Sigmoid colon (tissue), 7 donors: ENCODE data around the gene MIOX. TPM values are rescaled to one million over a fixed set of nuclear protein-coding genes. Genes with fewer than 3 reads are reported as not detected.

Experiments used
- DNase-seq: peaks from one replicate; pipeline ENCODE4 v3.0.0-alpha.2; 2019
- H3K27ac ChIP-seq, 4 donors: fragments of 200-600 bp; sonication (generic); one replicate each; pipeline ENCODE4 v1.5.1; 2016 to 2019; ENCODE audit warnings: mild to moderate bottlenecking in 1 of 4
- H3K27me3 ChIP-seq, 3 donors: fragments of 200-600 bp; sonication (generic); one replicate each; pipeline ENCODE4 v1.5.1; 2019; ENCODE audit warnings: mild to moderate bottlenecking in 1 of 3
- H3K36me3 ChIP-seq, 4 donors: fragments of 200-600 bp; sonication (generic); one replicate each; pipeline ENCODE4 v1.5.1; 2016 to 2019
- H3K4me1 ChIP-seq, 4 donors: fragments of 200-600 bp; sonication (generic); one replicate each; pipeline ENCODE4 v1.5.1; 2017 to 2019
- H3K4me3 ChIP-seq, 4 donors: fragments of 200-600 bp; sonication (generic); one replicate each; pipeline ENCODE4 v1.5.1; 2017 to 2019; ENCODE audit warnings: mild to moderate bottlenecking in 2 of 4, moderate library complexity in 1 of 4
- H3K9me3 ChIP-seq, 4 donors: fragments of 200-600 bp in 3 of 4; sonication (generic) in 3 of 4; one replicate each; pipeline versions ENCODE4 v1.5.1 to v1.6.1; 2013 to 2019
- CTCF ChIP-seq, 4 experiments: fragments of 450-650 bp in 3 of 4; fragments of 200-600 bp in 1 of 4; IDR thresholded peaks; one replicate each; pipeline ENCODE4 v1.5.1; 2016 to 2019; ENCODE audit warnings: antibody characterized with exemption in 4 of 4, mild to moderate bottlenecking in 3 of 4, moderate library complexity in 2 of 4
- EP300 ChIP-seq, 4 donors: sonication (generic); formaldehyde crosslinking; IDR thresholded peaks; one replicate each; pipeline ENCODE4 v1.6.1; 2017; ENCODE audit warnings: antibody characterized with exemption in 4 of 4
- POLR2A ChIP-seq, 2 donors: fragments of 450-650 bp; IDR thresholded peaks; one replicate each; pipeline ENCODE4 v1.6.1; 2016; ENCODE audit warnings: antibody characterized with exemption in 2 of 2, mild to moderate bottlenecking in 2 of 2, moderate library complexity in 2 of 2
- POLR2AphosphoS5 ChIP-seq, 4 donors: sonication (generic); formaldehyde crosslinking; IDR thresholded peaks; one replicate each; pipeline ENCODE4 v1.6.1; 2017; ENCODE audit warnings: antibody characterized with exemption in 4 of 4
- WGBS, 2 donors: extraction: QIAGEN DNeasy Blood & Tissue Kit; methylation state at CpG; one replicate each; pipeline ENCODE4 v1.1.7; 2013; 5-methylcytosine and 5-hydroxymethylcytosine counted together
- intact Hi-C: fragments of 100-400 bp; cut with DNase I; formaldehyde crosslinking; loops from one replicate; pipeline ENCODE4 v1.15.1; 2023
- polyA plus RNA-seq, 3 donors: library from polyadenylated mRNA; stranded (reverse); fragments of 200-250 nt; gene quantifications; one replicate each; pipeline ENCODE4 v1.2.3, GENCODE V29; 2013
- total RNA-seq, 4 donors: library from RNA; depleted of rRNA; stranded (reverse); fragments of >200 nt; gene quantifications; one replicate each; pipeline ENCODE4 v1.1.0, GENCODE V29; 2016
- donor health status: healthy with polysubstance abuse.
- donor health status: Bipolar disorder and iron deficiency.
- donor health status: healthy.

The MIOX gene
- total and polyA plus RNA-seq, 7 donors: 0.20 TPM; not detected in 6

- Histone ChIP-seq H3K27me3 (peaks cover 19 to 34% (median 24%) of the 10 kb centered on the region in 3 donors), H3K9me3 (no peaks in the 10 kb centered on the region), H3K4me1 (peaks cover 0 to 42% (median 33%) of the 10 kb centered on the region in 4 donors), H3K27ac (no peak overlapping the region), H3K36me3 (no peaks in the 10 kb centered on the region), H3K4me3 (no peak overlapping the region)
- TF ChIP-seq CTCF (IDR thresholded peaks at IDR 0.05) (no peak), POLR2A (IDR thresholded peaks at IDR 0.05) (no peak), EP300 (IDR thresholded peaks at IDR 0.05) (no peak), POLR2AphosphoS5 (IDR thresholded peaks at IDR 0.05) (no peak)
- intact Hi-C loops: no loop called here
- 75 to 81% methylated on average over 7 of the region's 7 CpGs for WGBS, 2 donors
- no peak for DNase-seq
Measured at GRCh38 chr22:50476868-50477267, 9.8 kb upstream of the MIOX start.

- H3K27me3 ChIP-seq: peaks cover 28 to 45% (median 35%) of the 10 kb centered on the region in 3 donors
- no peak for DNase-seq
- no peak overlapping the region for H3K4me3 ChIP-seq
- intact Hi-C loops: no loop called here
- H3K4me1 ChIP-seq: peaks cover 0 to 37% (median 25%) of the 10 kb centered on the region in 4 donors
- H3K27ac ChIP-seq: no peak overlapping the region
- 93 to 94% methylated on average over 12 of the region's 12 CpGs for WGBS, 2 donors
- H3K9me3 ChIP-seq: no peaks in the 10 kb centered on the region
- no peak for TF ChIP-seq EP300 (IDR thresholded peaks at IDR 0.05)
- TF ChIP-seq POLR2A (IDR thresholded peaks at IDR 0.05): no peak
- TF ChIP-seq POLR2AphosphoS5 (IDR thresholded peaks at IDR 0.05): no peak
- TF ChIP-seq CTCF (IDR thresholded peaks at IDR 0.05): no peak
- H3K36me3 ChIP-seq: no peaks in the 10 kb centered on the region
Measured at GRCh38 chr22:50477923-50478322, 8.7 kb upstream of the MIOX start.

GRCh38 chr22:50479721-50480120, 6.9 kb upstream of the MIOX start:
- H3K36me3 ChIP-seq: no peaks in the 10 kb centered on the region
- intact Hi-C loops: no loop called here

GRCh38 chr22:50481045-50481439, 5.6 kb upstream of the MIOX start:
- H3K9me3 ChIP-seq: no peaks in the 10 kb centered on the region
- H3K27ac ChIP-seq: no peak overlapping the region
- no peak for DNase-seq
- 3 to 4% methylated on average over 45 of the region's 45 CpGs for WGBS, 2 donors
- peaks cover 32 to 70% (median 54%) of the 10 kb centered on the region in 3 donors for H3K27me3 ChIP-seq
- peaks cover 0 to 16% (median 7%) of the 10 kb centered on the region in 4 donors for H3K4me1 ChIP-seq
- TF ChIP-seq POLR2AphosphoS5 (IDR thresholded peaks at IDR 0.05): no peak
- TF ChIP-seq EP300 (IDR thresholded peaks at IDR 0.05): no peak
- no peak for TF ChIP-seq POLR2A (IDR thresholded peaks at IDR 0.05)
- no peak for TF ChIP-seq CTCF (IDR thresholded peaks at IDR 0.05)
- intact Hi-C loops: no loop called here
- H3K36me3 ChIP-seq: no peaks in the 10 kb centered on the region
- H3K4me3 ChIP-seq: peak overlapping the region in 3 of 4 donors; percentile 32 to 50 (median 34)

More at GRCh38 chr22:50479721-50480120, 6.9 kb upstream of the MIOX start:
- H3K27me3 ChIP-seq: peaks cover 32 to 63% (median 53%) of the 10 kb centered on the region in 3 donors
- TF ChIP-seq CTCF (IDR thresholded peaks at IDR 0.05) (no peak), POLR2AphosphoS5 (IDR thresholded peaks at IDR 0.05) (no peak), EP300 (IDR thresholded peaks at IDR 0.05) (no peak)
- no peak for DNase-seq
- no peak overlapping the region for H3K4me3 ChIP-seq
- WGBS, 2 donors: 64 to 68% methylated on average over 11 of the region's 11 CpGs
- H3K27ac ChIP-seq: no peak overlapping the region
- H3K9me3 ChIP-seq: no peaks in the 10 kb centered on the region
- peaks cover 0 to 23% (median 14%) of the 10 kb centered on the region in 4 donors for H3K4me1 ChIP-seq
